Measurements from ENCODE around the gene IGFN1. TPM values are rescaled to one million over a fixed set of nuclear protein-coding genes. Genes with fewer than 3 reads are reported as not detected.

Gene IGFN1
- total and polyA plus RNA-seq, 4 donors: 0.03 to 0.14 (median 0.08) TPM; not detected in 1

- TF ChIP-seq MAX (IDR thresholded peaks at IDR 0.05): no peak
Observed at GRCh38 chr1:201143726-201144635, 46.6 kb upstream of the IGFN1 start (continued).

GRCh38 chr1:201144701-201145100 lies 45.9 kb upstream of the IGFN1 start:
- Histone ChIP-seq H3K4me1 (ENCODE audit: control insufficient read depth in 4 of 4, insufficient read depth in 4 of 4, low read length in 3 of 4) (no peaks in the 10 kb centered on the region), H3K27me3 (ENCODE audit: control insufficient read depth in 4 of 4, insufficient read depth in 4 of 4, low read length in 3 of 4) (no peaks in the 10 kb centered on the region), H3K9me3 (ENCODE audit: control insufficient read depth in 4 of 4, low read length in 3 of 4) (no peaks in the 10 kb centered on the region), H3K4me3 (ENCODE audit: low read depth in 1 of 3, low read length in 3 of 3) (no peak overlapping the region), H3K27ac (ENCODE audit: low read depth in 1 of 2, low read length in 2 of 2) (no peak overlapping the region), H3K36me3 (ENCODE audit: control insufficient read depth in 4 of 4, insufficient read depth in 3 of 4, low read depth in 1 of 4, low read length in 3 of 4) (peaks cover 2 to 59% (median 18%) of the 10 kb centered on the region in 4 donors), H3K9ac (ENCODE audit: low read depth in 1 of 2, low read length in 2 of 2) (no peak overlapping the region)
- no peak for DNase-seq (ENCODE audit: low spot score)
- TF ChIP-seq SP1 (IDR thresholded peaks at IDR 0.05): no peak
- TF ChIP-seq TAF1 (conservative IDR thresholded peaks at IDR 0.05): no peak
- no peak for TF ChIP-seq NR2F2 (IDR thresholded peaks at IDR 0.05)
- no peak for TF ChIP-seq HNF4A (conservative IDR thresholded peaks at IDR 0.05)
- 80% methylated on average over 5 of the region's 5 CpGs for WGBS

GRCh38 chr1:201145132-201145531 lies 45.5 kb upstream of the IGFN1 start:
- H3K27ac ChIP-seq (ENCODE audit: low read depth in 1 of 2, low read length in 2 of 2): no peak overlapping the region
- no peak for TF ChIP-seq CTCF (IDR thresholded peaks at IDR 0.05; ENCODE audit: low read depth, low read length, missing input control)
- no peak for TF ChIP-seq EGR1 (IDR thresholded peaks at IDR 0.05; ENCODE audit: low read depth in 2 of 2)
- no peak for TF ChIP-seq FOXA2 (IDR thresholded peaks at IDR 0.05)
- TF ChIP-seq RAD21 (IDR thresholded peaks at IDR 0.05): no peak
- no peak for TF ChIP-seq GABPA (IDR thresholded peaks at IDR 0.05 in 1 of 2, conservative IDR thresholded peaks at IDR 0.05 in 1 of 2)
- TF ChIP-seq HNF4A (conservative IDR thresholded peaks at IDR 0.05): no peak
- TF ChIP-seq ZBTB33 (IDR thresholded peaks at IDR 0.05): no peak
- TF ChIP-seq TAF1 (conservative IDR thresholded peaks at IDR 0.05): no peak
- no peak for TF ChIP-seq MAX (IDR thresholded peaks at IDR 0.05)
- TF ChIP-seq FOXA1 (IDR thresholded peaks at IDR 0.05): no peak
- no peak for TF ChIP-seq HNF4G (IDR thresholded peaks at IDR 0.05)
- no peak for TF ChIP-seq NR2F2 (IDR thresholded peaks at IDR 0.05)
- TF ChIP-seq SP1 (IDR thresholded peaks at IDR 0.05): no peak
- no peak for TF ChIP-seq JUND (IDR thresholded peaks at IDR 0.05)
- TF ChIP-seq REST (IDR thresholded peaks at IDR 0.05): no peak
- no peak for TF ChIP-seq YY1 (IDR thresholded peaks at IDR 0.05)
- TF ChIP-seq ATF3 (IDR thresholded peaks at IDR 0.05): no peak
- no peak overlapping the region for H3K4me3 ChIP-seq (ENCODE audit: low read depth in 1 of 3, low read length in 3 of 3)
- WGBS: 90% methylated on average over 3 of the region's 3 CpGs
- no peak for DNase-seq (ENCODE audit: low spot score)
- no peaks in the 10 kb centered on the region for H3K4me1 ChIP-seq (ENCODE audit: control insufficient read depth in 4 of 4, insufficient read depth in 4 of 4, low read length in 3 of 4)
- H3K9ac ChIP-seq (ENCODE audit: low read depth in 1 of 2, low read length in 2 of 2): no peak overlapping the region
- no peaks in the 10 kb centered on the region for H3K9me3 ChIP-seq (ENCODE audit: control insufficient read depth in 4 of 4, low read length in 3 of 4)
- no peaks in the 10 kb centered on the region for H3K27me3 ChIP-seq (ENCODE audit: control insufficient read depth in 4 of 4, insufficient read depth in 4 of 4, low read length in 3 of 4)
- H3K36me3 ChIP-seq (ENCODE audit: control insufficient read depth in 4 of 4, insufficient read depth in 3 of 4, low read depth in 1 of 4, low read length in 3 of 4): peaks cover 2 to 55% (median 17%) of the 10 kb centered on the region in 4 donors
